CD4-positive, alpha-beta T cell treated with Interleukin-15 for 1 hour (primary cell): ENCODE data around the gene STRIT1.
"Not testable (repeated sequence)": the region's sequence is repeated elsewhere in the genome, so short reads cannot be mapped to it uniquely, and the experiment has no call there.

ENCODE experiments used
- DNase-seq: peaks from one replicate; pipeline ENCODE4 v3.0.0-alpha.2; 2020

The STRIT1 gene

GRCh38 chr3:155262855-155263254 lies 30.6 kb downstream of the STRIT1 start:
- not testable (repeated sequence) for DNase-seq

GRCh38 chr3:155262295-155262694 lies 31.2 kb downstream of the STRIT1 start:
- no peak for DNase-seq

GRCh38 chr3:155254445-155254844 lies 39.0 kb downstream of the STRIT1 start:
- no peak for DNase-seq

GRCh38 chr3:155252535-155252934 lies 40.9 kb downstream of the STRIT1 start:
- DNase-seq = no peak

GRCh38 chr3:155252021-155252420 lies 41.5 kb downstream of the STRIT1 start:
- DNase-seq = no peak

- DNase-seq = no peak
These were observed 44.8 kb downstream of the STRIT1 start for GRCh38 chr3:155248531-155249187.

- DNase-seq = no peak
These were observed 48.8 kb downstream of the STRIT1 start for GRCh38 chr3:155244699-155245098.

- no peak for DNase-seq
These were observed 49.3 kb downstream of the STRIT1 start for GRCh38 chr3:155244216-155244615.

GRCh38 chr3:155243512-155243921 lies 50.0 kb downstream of the STRIT1 start:
- DNase-seq = no peak

GRCh38 chr3:155242342-155242741 lies 51.1 kb downstream of the STRIT1 start:
- no peak for DNase-seq

GRCh38 chr3:155241579-155241978 lies 51.9 kb downstream of the STRIT1 start:
- no peak for DNase-seq
